Hair follicle dermal papilla cell (primary cell): ENCODE data around the gene ATG2B. TPM values are rescaled to one million over a fixed set of nuclear protein-coding genes. Genes with fewer than 3 reads are reported as not detected.

Source experiments
- small RNA-seq: library from RNA; depleted of rRNA; stranded (forward); fragments of <200 nt; gene quantifications from one replicate; pipeline ENCODE3, GENCODE V24; 2012
- total RNA-seq: library from RNA; depleted of rRNA; stranded (reverse); fragments of >200 nt; gene quantifications from 2 replicates; pipeline ENCODE4 v1.2.3, GENCODE V29; 2012

Gene ATG2B, protein sequence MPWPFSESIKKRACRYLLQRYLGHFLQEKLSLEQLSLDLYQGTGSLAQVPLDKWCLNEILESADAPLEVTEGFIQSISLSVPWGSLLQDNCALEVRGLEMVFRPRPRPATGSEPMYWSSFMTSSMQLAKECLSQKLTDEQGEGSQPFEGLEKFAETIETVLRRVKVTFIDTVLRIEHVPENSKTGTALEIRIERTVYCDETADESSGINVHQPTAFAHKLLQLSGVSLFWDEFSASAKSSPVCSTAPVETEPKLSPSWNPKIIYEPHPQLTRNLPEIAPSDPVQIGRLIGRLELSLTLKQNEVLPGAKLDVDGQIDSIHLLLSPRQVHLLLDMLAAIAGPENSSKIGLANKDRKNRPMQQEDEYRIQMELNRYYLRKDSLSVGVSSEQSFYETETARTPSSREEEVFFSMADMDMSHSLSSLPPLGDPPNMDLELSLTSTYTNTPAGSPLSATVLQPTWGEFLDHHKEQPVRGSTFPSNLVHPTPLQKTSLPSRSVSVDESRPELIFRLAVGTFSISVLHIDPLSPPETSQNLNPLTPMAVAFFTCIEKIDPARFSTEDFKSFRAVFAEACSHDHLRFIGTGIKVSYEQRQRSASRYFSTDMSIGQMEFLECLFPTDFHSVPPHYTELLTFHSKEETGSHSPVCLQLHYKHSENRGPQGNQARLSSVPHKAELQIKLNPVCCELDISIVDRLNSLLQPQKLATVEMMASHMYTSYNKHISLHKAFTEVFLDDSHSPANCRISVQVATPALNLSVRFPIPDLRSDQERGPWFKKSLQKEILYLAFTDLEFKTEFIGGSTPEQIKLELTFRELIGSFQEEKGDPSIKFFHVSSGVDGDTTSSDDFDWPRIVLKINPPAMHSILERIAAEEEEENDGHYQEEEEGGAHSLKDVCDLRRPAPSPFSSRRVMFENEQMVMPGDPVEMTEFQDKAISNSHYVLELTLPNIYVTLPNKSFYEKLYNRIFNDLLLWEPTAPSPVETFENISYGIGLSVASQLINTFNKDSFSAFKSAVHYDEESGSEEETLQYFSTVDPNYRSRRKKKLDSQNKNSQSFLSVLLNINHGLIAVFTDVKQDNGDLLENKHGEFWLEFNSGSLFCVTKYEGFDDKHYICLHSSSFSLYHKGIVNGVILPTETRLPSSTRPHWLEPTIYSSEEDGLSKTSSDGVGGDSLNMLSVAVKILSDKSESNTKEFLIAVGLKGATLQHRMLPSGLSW (N-terminal part only)
- 31.0 and 36.7 TPM in 2 replicates for total RNA-seq

DNA sequence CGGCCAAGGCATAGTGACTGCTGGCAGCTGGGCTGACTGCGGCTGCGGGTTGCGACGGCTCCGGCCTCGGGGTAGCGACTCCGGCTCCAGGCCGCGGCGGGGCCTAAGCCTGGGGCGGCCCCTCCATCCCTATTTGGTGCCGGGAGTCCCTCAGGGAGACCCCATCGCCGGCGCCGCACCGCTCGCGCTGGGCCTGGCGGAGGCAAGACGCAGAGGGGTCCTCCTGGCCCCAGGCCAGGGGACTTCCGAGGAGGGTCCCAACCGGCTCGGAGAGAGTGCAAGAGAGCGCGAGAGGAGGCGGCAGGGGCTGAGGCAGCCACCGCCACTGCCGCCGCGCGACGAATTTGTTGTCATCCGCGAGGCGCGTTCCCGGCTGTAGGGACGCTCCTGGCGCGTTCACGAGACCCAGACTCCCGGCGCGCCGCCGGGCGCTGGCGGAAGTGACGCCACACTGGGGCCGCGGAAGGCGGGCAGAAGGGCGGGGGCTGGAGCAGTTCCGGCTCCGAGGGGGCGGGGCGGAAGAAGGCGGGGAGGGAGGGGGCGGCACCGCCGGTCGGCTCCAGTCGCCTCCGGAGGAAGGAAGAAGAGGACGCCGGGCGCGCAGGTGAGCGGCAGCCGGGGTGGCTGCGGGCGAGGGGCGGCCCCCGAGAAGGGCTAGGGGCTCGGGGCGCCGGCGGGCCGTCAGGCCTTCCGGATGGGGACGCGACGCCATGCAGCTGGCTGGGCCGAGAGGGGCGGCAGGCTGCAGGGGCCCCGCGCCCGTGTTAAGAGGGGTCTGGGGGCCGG lies at the start of gene ATG2B, which contains the start of gene GSKIP:
Gene ATG2B, minus strand, starts transcription at position 377 of the 786 bp plus-strand sequence. Its CDS starts 365 bp downstream, at position 12.
Gene GSKIP, plus strand, starts transcription at position 562 of the 786 bp plus-strand sequence. CDS start 18,722 bp downstream, outside the sequence.

DNA sequence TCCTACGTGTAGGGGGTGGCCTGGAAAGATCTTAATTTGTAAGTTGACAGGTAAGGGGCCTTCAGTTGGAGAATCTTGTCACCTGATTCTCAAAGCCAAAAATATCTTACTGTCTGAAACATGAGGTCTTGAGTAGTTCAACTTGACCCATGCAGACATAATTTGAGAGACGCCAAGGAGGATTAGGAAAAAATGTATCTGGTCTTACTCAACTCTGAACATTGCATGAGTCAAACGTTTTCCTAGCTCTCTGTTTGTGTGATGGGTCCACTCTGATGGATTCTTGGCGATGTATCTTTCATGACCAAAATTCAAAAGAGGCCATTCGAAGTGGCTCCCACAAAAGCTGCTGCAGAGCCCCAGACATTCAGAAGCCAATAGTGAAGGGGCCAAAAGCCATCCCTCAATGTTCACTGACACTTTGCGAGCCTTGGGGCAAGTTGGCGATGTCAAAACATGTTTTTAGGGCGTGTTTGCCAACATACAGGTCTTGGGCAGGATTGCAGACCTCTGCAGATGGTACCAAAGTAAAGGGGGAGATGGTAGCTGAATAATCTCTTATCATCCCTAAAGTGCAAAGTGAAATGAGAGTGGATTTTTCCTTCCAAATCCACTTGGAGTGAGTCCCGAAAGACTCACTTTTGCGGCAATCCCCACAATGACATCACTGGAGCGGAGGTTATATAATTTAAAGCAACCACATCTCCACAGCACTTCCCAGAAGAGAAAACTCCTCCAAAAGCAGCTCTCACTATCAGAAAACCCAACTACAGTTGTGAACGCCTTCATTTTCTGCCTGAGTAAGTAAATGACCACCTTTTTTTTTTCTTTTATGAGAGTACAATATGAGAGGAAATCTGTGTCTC lies 107.4 kb downstream of the ATG2B start, which contains the start of gene BDKRB1:
Gene BDKRB1, plus strand, starts transcription at position 710 of the 866 bp plus-strand sequence. CDS start 7,473 bp downstream, outside the sequence.

Small RNA genes within 50 kb of the gene (small RNA-seq; reads per million reads assigned to genes)
- gene RNU2-33P = 0.49 reads per million

Other genes with a start within 250 kb of the ATG2B start
- 3.5 and 21.3 TPM in 2 replicates for gene BDKRB2, start 158.5 kb downstream of the ATG2B start, total RNA-seq
- gene BDKRB1, start 107.1 kb downstream of the ATG2B start, total RNA-seq = 0.61 and 0.65 TPM in 2 replicates
- 21.9 and 22.9 TPM in 2 replicates for gene GSKIP, start 185 bp upstream of the ATG2B start, total RNA-seq
- gene AK7, start 28.8 kb upstream of the ATG2B start, total RNA-seq = 1.6 and 3.2 TPM in 2 replicates
- 89.9 and 124 TPM in 2 replicates for gene PAPOLA, start 139.0 kb upstream of the ATG2B start, total RNA-seq